NCI-H446 (cell line): Measurements from ENCODE around the gene TOR4A.

Experiments
- DNase-seq, 2 experiments: peaks; one replicate each; lab custom pipeline; 2025; lab: John Stamatoyannopoulos, UW

Gene TOR4A

GRCh38 chr9:137306066-137306849, 28.7 kb downstream of the TOR4A start:
- no peak for DNase-seq

GRCh38 chr9:137306850-137307254, 29.3 kb downstream of the TOR4A start:
- no peak for DNase-seq

- DNase-seq: no peak
Observed at GRCh38 chr9:137307255-137308056, 29.9 kb downstream of the TOR4A start.

GRCh38 chr9:137308057-137308619, 30.6 kb downstream of the TOR4A start:
- DNase-seq: no peak

- DNase-seq: no peak
Observed at GRCh38 chr9:137309368-137310188, 32.1 kb downstream of the TOR4A start.

GRCh38 chr9:137310189-137311052, 32.9 kb downstream of the TOR4A start:
- no peak for DNase-seq

- no peak for DNase-seq
Observed at GRCh38 chr9:137311171-137311985, 33.9 kb downstream of the TOR4A start.

- DNase-seq: no peak
Observed at GRCh38 chr9:137311986-137312851, 34.7 kb downstream of the TOR4A start.

- DNase-seq: no peak
Observed at GRCh38 chr9:137312852-137313325, 35.4 kb downstream of the TOR4A start.

- no peak for DNase-seq
Observed at GRCh38 chr9:137313326-137313936, 35.9 kb downstream of the TOR4A start.

GRCh38 chr9:137313956-137314560, 36.5 kb downstream of the TOR4A start:
- no peak for DNase-seq

GRCh38 chr9:137314561-137315560, 37.3 kb downstream of the TOR4A start:
- no peak for DNase-seq

GRCh38 chr9:137315581-137316011, 38.1 kb downstream of the TOR4A start:
- no peak for DNase-seq

GRCh38 chr9:137316012-137316981, 38.8 kb downstream of the TOR4A start:
- DNase-seq: no peak

- no peak for DNase-seq
Observed at GRCh38 chr9:137317021-137317717, 39.6 kb downstream of the TOR4A start.
